ENCODE data around the gene HADHB.

- TF ChIP-seq CTCF (conservative IDR thresholded peaks at IDR 0.05 in 1 of 2, IDR thresholded peaks at IDR 0.05 in 1 of 2; ENCODE audit: low read depth in 1 of 2, low read length in 2 of 2) (no peak), EZH2 (IDR thresholded peaks at IDR 0.05; ENCODE audit: low read length, missing control alignments) (no peak)
Measured at GRCh38 chr2:26230806-26231205, 13.9 kb upstream of the HADHB start.

All from fibroblast of lung (primary cell).